NCI-H1048 (cell line): Measurements from ENCODE around the gene CLPTM1.
"Not testable (repeated sequence)": the region's sequence is repeated elsewhere in the genome, so short reads cannot be mapped to it uniquely, and the experiment has no call there.

Experiments used
- DNase-seq: peaks from one replicate; lab custom pipeline; 2025; lab: John Stamatoyannopoulos, UW

CLPTM1 gene

GRCh38 chr19:44943801-44944249 is 11.4 kb upstream of the CLPTM1 start:
- no peak for DNase-seq

DNA sequence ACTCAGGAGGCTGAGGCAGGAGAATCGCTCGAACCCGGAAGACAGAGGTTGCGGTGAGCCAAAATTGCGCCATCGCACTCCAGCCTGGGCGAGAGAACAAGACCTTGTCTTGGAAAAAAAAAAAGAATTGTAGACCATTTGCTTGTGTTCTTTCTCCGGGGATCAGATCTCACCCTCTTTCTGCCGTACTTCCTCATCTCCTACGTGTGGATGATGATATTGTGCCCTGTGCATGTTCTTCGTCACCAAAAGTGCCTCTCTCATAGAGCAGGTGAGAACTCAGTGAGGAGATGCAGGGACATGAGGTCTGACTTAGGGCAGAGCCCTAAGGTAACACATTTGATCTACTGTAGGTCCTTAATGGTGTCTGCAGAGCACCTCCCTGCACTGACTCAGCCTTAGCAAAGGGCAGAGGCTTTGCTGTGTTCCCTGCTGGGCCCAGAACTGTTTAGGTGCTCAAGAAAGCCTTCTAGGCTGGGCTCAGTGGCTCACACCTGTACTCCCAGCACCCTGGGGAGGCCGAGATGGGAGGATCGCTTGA is 8.1 kb upstream of the CLPTM1 start:
- DNase-seq: no peak

- no peak for DNase-seq
Observed at GRCh38 chr19:44948237-44948636, 6.9 kb upstream of the CLPTM1 start.

DNA sequence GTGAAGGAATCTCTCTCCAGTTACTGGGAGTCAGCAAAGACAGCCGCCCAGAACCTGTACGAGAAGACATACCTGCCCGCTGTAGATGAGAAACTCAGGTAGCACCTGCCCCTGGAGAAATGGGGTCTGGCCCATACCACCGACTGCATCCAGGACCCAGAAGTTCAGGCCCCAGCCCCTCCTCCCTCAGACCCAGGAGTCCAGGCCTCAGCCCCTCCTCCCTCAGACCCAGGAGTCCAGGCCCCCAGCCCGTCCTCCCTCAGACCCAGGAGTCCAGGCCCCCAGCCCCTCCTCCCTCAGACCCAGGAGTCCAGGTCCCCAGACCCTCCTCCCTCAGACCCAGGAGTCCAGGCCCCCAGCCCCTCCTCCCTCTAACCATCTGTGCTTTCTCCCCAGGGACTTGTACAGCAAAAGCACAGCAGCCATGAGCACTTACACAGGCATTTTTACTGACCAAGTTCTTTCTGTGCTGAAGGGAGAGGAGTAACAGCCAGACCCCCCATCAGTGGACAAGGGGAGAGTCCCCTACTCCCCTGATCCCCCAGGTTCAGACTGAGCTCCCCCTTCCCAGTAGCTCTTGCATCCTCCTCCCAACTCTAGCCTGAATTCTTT is 6.3 kb upstream of the CLPTM1 start:
- no peak for DNase-seq

DNA sequence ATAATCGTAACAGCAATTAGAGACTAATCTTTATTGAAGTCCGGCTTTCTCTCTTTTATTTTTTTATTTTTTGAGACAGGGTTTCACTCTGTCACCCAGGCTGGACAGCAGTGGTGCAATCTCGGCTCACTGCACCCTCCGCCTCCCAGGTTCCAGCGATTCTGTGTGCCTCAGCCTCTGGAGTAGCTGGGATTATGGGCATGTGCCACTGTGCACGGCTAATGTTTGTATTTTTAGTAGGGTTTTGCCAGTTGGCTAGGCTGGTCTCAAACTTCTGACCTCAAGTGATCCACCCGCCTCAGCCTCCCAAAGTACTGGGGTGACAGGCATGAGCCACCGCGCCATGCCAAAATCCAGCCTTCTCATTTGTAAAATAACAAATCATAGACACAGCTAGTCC is 5.6 kb upstream of the CLPTM1 start:
- DNase-seq: no peak

- peak; percentile 37 for DNase-seq
Observed at GRCh38 chr19:44951179-44952159, 3.7 kb upstream of the CLPTM1 start.

- no peak for DNase-seq
Observed at GRCh38 chr19:44954278-44954648, 917 bp upstream of the CLPTM1 start.

GRCh38 chr19:44955505-44956439 is 592 bp downstream of the CLPTM1 start:
- DNase-seq: no peak

DNA sequence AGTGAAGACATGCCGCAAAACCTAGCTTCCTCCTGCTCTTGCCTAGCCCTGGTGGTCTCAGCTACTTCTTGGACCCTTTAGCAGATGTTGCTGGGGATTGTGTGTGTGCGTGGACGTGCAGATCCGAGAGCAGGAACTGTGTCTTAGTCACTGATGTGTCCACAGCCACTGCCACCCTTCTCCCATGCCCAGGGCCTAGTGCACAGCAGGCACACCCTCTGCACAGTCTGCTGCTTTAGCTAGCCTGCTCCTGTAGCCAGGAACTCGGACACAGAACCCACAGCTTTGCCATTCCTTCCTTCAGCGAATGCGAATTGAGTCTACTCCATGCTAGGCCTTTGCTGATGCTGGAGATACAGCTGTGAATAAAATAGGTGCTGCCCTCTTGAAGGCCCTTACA is 2.3 kb downstream of the CLPTM1 start:
- no peak for DNase-seq

DNA sequence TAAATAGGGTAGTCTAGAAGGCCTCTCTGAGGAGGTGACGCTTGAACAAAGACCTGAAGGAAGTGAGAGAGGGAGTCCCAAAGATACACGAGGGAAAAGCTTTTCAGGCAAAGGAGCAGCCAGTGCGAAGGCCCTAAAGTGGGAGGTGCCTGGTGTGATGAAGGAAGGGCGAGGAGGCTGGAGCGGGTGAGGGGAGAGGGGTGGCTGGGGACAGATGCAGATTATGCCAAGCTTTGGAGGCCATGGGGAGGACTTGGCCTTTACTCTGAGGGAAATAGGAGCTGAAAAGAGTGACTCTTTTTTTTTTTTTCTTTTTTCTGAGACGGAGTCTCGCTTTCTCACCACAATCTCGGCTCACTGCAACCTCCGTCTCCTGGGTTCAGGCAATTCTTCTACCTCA is 2.9 kb downstream of the CLPTM1 start:
- DNase-seq: no peak

DNA sequence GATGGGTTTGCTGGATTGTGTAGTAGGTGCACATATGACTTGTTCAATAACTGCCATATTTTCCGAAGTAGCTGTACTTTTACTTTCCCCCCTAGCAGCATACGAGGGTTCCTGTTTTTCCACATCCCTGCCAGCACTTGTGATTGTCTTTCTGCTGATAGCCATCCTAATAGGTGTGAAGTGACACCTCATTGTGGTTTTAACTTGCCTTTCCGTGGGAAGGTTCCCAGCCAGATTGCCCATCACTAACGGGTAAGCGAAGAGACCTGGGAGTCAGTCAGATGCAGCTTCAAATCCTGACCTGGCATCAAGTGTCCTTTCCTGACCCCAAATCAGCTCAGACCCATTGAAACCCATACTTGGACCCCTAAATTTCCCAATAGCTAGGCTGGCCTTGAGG is 4.5 kb downstream of the CLPTM1 start:
- DNase-seq: no peak

GRCh38 chr19:44960906-44961728 is 5.9 kb downstream of the CLPTM1 start:
- DNase-seq: no peak

- no peak for DNase-seq
Observed at GRCh38 chr19:44961821-44962220, 6.6 kb downstream of the CLPTM1 start.

- no peak for DNase-seq
Observed at GRCh38 chr19:44968118-44968517, 12.9 kb downstream of the CLPTM1 start.

DNA sequence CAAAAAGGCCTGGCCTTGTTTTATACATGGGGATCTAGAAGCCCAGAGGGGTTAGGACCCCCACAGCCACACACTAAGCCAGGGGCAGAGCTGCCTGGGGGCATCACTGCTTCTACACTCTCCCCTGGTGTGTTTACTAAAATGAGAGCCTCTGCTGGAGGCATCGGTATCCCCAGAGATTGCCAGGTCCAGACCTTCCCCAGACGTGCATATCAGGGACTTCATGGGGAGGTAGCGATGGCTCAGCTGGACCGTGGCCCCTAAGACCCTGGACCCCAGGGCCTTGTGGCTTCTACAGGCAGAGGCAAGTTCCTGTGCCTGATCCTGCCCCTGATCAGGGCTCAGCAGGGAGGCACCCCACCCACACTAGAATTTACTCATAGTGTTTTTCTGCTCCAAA is 13.5 kb downstream of the CLPTM1 start:
- no peak for DNase-seq

GRCh38 chr19:44969437-44969836 is 14.3 kb downstream of the CLPTM1 start:
- no peak for DNase-seq

- not testable (repeated sequence) for DNase-seq
Observed at GRCh38 chr19:44971451-44971850, 16.3 kb downstream of the CLPTM1 start.

GRCh38 chr19:44972802-44973201 is 17.6 kb downstream of the CLPTM1 start:
- DNase-seq: no peak

DNA sequence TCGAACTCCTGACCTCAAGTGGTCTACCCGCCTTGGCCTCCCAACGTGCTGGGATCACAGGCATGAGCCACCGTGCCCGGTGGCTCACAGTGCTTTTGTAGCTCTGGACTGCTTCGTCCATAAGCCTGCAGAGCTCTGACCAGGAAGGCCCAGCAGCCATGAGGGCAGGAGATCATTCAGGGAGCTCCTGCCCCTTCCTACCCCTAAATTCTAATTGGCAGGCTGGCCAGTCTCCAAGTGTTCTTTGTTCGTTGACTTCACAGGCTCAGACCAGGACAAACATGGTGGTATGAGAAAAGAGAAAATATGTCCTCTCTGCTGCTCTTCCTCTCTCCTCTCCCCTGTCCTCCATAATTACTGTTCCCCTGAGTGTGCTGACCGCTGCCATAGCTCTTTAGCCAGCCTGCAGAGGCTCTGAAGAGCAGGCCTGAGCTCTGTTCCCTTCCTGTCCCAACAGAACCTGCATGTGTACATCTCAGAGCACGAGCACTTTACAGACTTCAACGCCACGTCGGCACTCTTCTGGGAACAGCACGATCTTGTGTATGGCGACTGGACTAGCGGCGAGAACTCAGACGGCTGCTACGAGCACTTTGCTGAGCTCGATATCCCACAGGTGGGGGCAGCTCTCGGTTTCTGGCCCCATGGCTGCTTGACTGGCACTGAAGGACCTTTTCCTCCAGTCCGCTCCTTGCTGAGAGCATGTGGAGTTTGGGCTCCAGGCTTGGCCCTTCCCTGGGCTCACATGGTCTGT is 19.0 kb downstream of the CLPTM1 start:
- no peak for DNase-seq

DNA sequence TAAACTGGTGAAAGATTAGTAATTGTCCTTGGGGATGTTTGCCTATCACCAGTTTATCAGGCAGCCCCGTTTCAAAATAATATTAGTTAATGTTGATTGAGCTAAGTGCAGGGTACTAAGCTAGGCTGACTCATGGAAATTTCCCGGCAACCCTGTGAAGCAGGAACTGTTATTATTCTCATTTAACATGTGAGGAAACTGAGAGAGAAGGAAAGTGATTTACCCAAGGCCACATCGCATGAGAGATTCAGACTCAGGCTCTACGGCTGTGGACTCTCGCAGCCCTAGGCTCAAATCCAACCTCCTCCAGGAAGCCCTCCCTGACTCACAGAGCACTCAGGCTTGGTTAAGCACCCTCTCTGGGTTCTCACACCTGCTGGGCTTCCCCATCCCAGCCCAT is 19.7 kb downstream of the CLPTM1 start:
- DNase-seq: no peak
